MM.1S (cell line): Measurements from ENCODE around the gene SLC6A13.

Source experiments
- CTCF ChIP-seq: fragments of 300-600 bp; sonication (generic); IDR thresholded peaks from 2 replicates; pipeline ENCODE4 v1.5.1; 2016; ENCODE audit warnings: antibody characterized with exemption, low read length, mixed read lengths
- EZH2 ChIP-seq: fragments of 300-600 bp; sonication (generic); optimal IDR thresholded peaks from 2 replicates; pipeline ENCODE3; 2017; ENCODE audit warnings: low read depth, mild to moderate bottlenecking, antibody characterized with exemption, low read length, mixed read lengths
- EZH2phosphoT487 ChIP-seq: fragments of 300-600 bp; sonication (generic); IDR thresholded peaks from 2 replicates; pipeline ENCODE4 v1.6.1; 2018; ENCODE audit warnings: antibody characterized with exemption, low read length

DNA sequence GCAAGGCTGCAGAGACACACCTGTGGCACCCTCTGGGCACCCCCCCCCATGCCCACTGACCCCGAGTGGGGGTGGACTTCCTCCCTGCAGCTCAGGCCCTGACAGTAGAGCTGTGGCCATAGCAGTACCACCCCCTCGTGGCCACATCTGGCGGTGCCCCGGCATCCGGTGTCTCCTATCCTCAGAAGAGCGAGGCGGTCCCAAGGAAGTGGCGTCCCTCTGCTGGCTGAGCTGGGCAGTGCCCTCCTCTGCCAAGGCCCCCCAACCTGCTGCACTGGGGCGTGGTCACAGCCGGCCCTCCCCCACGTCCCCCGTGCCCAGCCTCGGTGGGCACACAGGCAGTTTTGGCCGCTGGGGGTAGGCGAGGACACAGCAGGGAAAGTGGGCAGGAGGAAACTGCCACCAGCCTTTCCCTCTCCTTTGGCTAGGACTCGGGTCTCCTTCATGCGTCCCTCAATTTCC is 42.7 kb downstream of the SLC6A13 start:
- TF ChIP-seq CTCF (peak; percentile 94), EZH2 (no peak), EZH2phosphoT487 (no peak)
